Measurements from ENCODE around the gene UPK2. TPM values are rescaled to one million over a fixed set of nuclear protein-coding genes. Genes with fewer than 3 reads are reported as not detected.

The UPK2 gene
- total and polyA plus RNA-seq, 2 of the 13 experiments (the other 11 are each of a cell fraction or from before 2014, with no cell fraction given) = not detected

DNA sequence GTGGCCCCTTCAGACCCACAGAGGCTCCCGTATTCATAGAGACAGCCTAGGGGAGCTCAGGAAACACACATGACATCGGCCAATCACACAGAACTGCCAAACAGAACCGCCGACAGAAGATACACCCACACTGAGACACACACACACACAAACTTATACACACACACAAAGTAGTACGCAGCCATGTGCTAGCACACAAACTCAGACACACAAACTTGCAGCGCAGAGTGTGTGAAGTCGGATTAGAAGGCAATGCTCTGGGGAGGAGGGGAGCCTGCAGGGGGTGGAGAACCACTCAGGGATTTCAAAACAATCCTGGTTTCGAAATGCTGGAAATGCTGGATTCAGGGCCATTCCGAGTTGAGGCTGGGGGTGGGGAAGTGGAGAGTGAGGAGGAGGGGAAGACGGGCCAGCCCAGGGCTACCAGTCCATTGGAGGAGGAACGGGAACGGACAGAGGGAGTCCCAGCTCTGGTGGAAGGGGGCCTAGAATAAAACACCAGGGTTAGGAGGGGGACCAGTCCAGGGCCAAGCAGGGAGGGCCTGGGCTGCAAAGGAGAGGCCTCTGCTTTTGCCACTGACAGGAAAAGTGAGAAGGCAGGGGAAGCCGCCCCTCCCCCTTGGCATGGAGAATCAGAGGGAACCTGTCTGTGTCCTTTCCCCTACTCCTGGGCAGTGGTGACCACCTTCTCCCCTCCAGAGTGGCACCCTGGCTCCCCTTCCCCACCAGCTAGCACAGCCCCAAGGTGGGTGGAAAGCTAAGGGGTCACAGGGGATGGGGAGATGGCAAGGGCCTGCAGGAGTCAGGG is 34.8 kb upstream of the UPK2 start (continued):
- TF ChIP-seq, protein P1, sequence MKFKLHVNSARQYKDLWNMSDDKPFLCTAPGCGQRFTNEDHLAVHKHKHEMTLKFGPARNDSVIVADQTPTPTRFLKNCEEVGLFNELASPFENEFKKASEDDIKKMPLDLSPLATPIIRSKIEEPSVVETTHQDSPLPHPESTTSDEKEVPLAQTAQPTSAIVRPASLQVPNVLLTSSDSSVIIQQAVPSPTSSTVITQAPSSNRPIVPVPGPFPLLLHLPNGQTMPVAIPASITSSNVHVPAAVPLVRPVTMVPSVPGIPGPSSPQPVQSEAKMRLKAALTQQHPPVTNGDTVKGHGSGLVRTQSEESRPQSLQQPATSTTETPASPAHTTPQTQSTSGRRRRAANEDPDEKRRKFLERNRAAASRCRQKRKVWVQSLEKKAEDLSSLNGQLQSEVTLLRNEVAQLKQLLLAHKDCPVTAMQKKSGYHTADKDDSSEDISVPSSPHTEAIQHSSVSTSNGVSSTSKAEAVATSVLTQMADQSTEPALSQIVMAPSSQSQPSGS (CRISPR knock-in tag; IDR thresholded peaks at IDR 0.05) = peak; percentile 64; the same call in 1 of the 2 replicates
- TF ChIP-seq ZNF251 (CRISPR knock-in tag; IDR thresholded peaks at IDR 0.05) (0 out of 2 replicates have a peak, but pooled peaks have one; percentile 7), ZNF598 (CRISPR knock-in tag; IDR thresholded peaks at IDR 0.05; ENCODE audit: borderline replicate concordance) (no peak), GZF1 (CRISPR knock-in tag; IDR thresholded peaks at IDR 0.05) (no peak), ZNF101 (CRISPR knock-in tag; IDR thresholded peaks at IDR 0.05; ENCODE audit: borderline replicate concordance, low read depth) (no peak), ZNF180 (CRISPR knock-in tag; IDR thresholded peaks at IDR 0.05; ENCODE audit: borderline replicate concordance, low read depth) (no peak), ZKSCAN8 (CRISPR knock-in tag; IDR thresholded peaks at IDR 0.05; ENCODE audit: borderline replicate concordance) (peak; percentile 67; the same call in 1 of the 2 replicates), GATAD2A (CRISPR knock-in tag; IDR thresholded peaks at IDR 0.05) (peak; percentile 90), YY1 (IDR thresholded peaks at IDR 0.05; ENCODE audit: insufficient read depth, insufficient replicate concordance, low read depth, low read length) (no peak), ZNF276 (CRISPR knock-in tag; IDR thresholded peaks at IDR 0.05; ENCODE audit: low read depth) (peak; percentile 75; the same call in 1 of the 2 replicates), SRSF9 (IDR thresholded peaks at IDR 0.05; ENCODE audit: borderline replicate concordance, insufficient read depth, low read depth, low read length, poor library complexity, severe bottlenecking) (no peak)
- TF ChIP-seq, protein P2, sequence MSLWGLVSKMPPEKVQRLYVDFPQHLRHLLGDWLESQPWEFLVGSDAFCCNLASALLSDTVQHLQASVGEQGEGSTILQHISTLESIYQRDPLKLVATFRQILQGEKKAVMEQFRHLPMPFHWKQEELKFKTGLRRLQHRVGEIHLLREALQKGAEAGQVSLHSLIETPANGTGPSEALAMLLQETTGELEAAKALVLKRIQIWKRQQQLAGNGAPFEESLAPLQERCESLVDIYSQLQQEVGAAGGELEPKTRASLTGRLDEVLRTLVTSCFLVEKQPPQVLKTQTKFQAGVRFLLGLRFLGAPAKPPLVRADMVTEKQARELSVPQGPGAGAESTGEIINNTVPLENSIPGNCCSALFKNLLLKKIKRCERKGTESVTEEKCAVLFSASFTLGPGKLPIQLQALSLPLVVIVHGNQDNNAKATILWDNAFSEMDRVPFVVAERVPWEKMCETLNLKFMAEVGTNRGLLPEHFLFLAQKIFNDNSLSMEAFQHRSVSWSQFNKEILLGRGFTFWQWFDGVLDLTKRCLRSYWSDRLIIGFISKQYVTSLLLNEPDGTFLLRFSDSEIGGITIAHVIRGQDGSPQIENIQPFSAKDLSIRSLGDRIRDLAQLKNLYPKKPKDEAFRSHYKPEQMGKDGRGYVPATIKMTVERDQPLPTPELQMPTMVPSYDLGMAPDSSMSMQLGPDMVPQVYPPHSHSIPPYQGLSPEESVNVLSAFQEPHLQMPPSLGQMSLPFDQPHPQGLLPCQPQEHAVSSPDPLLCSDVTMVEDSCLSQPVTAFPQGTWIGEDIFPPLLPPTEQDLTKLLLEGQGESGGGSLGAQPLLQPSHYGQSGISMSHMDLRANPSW (CRISPR knock-in tag; IDR thresholded peaks at IDR 0.05; ENCODE audit: borderline replicate concordance) = no peak
- TF ChIP-seq, protein P3, sequence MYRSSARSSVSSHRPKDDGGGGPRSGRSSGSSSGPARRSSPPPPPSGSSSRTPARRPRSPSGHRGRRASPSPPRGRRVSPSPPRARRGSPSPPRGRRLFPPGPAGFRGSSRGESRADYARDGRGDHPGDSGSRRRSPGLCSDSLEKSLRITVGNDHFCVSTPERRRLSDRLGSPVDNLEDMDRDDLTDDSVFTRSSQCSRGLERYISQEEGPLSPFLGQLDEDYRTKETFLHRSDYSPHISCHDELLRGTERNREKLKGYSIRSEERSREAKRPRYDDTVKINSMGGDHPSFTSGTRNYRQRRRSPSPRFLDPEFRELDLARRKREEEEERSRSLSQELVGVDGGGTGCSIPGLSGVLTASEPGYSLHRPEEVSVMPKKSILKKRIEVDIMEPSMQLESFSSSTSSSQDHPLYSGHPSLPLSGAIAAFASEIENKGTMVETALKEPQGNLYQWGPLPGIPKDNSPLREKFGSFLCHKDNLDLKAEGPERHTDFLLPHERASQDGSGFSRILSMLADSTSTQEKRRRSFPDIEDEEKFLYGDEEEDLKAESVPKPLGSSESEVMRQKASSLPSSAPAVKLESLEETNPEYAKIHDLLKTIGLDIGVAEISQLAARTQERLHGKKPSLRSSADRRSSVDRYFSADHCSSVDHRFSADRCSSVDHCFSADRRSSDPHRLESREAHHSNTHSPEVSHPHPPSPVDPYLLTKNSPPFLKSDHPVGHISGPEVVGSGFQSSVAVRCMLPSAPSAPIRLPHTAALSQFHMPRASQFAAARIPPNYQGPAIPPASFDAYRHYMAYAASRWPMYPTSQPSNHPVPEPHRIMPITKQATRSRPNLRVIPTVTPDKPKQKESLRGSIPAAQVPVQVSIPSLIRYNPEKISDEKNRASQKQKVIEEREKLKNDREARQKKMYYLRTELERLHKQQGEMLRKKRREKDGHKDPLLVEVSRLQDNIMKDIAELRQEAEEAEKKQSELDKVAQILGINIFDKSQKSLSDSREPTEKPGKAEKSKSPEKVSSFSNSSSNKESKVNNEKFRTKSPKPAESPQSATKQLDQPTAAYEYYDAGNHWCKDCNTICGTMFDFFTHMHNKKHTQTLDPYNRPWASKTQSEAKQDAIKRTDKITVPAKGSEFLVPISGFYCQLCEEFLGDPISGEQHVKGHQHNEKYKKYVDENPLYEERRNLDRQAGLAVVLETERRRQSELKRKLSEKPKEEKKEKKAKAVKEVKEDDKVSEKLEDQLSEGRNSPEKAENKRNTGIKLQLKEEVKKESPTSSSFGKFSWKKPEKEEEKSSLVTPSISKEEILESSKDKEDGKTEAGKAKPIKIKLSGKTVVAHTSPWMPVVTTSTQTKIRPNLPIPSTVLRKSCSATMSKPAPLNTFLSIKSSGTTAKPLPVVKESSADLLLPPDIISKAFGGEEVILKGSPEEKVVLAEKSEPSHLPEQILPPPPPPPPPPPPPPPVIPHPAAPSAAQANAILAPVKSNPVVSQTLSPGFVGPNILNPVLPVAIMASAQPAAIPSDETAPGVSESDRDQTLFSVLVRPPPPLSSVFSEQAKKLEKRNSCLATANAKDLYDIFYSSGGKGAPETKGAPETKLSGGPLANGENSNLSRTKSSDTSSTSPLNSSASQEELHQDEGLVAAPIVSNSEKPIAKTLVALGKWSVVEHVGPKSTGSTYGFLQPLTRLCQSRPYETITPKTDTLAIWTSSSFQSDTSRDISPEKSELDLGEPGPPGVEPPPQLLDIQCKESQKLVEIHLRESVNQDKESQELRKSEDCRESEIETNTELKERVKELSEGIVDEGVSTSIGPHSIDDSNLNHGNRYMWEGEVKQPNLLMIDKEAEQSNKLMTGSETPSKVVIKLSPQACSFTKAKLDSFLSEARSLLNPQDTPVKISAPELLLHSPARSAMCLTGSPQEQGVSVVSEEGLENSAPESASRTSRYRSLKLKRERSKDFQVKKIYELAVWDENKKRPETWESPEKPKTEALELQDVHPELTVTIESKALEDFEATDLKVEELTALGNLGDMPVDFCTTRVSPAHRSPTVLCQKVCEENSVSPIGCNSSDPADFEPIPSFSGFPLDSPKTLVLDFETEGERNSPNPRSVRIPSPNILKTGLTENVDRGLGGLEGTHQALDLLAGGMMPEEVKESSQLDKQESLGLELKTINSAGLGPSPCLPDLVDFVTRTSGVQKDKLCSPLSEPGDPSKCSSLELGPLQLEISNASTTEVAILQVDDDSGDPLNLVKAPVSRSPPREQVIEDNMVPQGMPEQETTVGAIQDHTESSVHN (CRISPR knock-in tag; IDR thresholded peaks at IDR 0.05) = no peak

All from HepG2 (cell line).